Liver (tissue), 3 donors: ENCODE measurements around the gene CFAP300.

ENCODE experiments used
- SP1 ChIP-seq: IDR thresholded peaks from 2 replicates; pipeline ENCODE4 v1.6.1; 2018; ENCODE audit warnings: antibody characterized with exemption, mild to moderate bottlenecking
- ZBTB33 ChIP-seq: IDR thresholded peaks from 2 replicates; pipeline ENCODE4 v1.6.1; 2016; ENCODE audit warnings: antibody characterized with exemption
- TF ChIP-seq, protein P1 (sequence below): fragments of 150-350 bp; IDR thresholded peaks from 2 replicates; pipeline ENCODE4 v1.5.1; 2017; ENCODE audit warnings: improper control_type of control experiment, low read depth, low read length; ENCODE audit not compliant: missing input control
- TF ChIP-seq, protein P2 (sequence below): IDR thresholded peaks from 2 replicates; pipeline ENCODE4 v1.6.1; 2016; ENCODE audit warnings: antibody characterized with exemption
- donor health status: healthy.
- donor health status: healthy.

DNA sequence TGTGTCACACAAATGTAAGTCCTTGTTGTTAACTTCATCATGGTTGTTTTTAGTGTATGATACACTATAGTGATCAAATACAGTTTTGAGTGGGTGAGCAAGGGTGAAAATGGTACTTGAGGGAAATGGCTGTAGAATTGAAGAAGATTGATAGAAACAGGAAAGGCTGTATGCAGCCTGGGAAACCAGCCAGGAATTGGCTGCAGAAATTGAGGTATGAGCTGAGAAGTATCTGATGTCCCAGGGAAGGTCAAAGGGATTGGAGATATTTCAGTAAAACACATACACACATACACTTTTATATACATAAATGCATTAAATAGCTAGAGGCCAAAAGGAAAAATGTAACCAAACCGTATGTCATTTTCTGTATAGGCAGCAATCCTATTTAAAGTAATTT is 49.9 kb downstream of the CFAP300 start:
- TF ChIP-seq, protein P1, sequence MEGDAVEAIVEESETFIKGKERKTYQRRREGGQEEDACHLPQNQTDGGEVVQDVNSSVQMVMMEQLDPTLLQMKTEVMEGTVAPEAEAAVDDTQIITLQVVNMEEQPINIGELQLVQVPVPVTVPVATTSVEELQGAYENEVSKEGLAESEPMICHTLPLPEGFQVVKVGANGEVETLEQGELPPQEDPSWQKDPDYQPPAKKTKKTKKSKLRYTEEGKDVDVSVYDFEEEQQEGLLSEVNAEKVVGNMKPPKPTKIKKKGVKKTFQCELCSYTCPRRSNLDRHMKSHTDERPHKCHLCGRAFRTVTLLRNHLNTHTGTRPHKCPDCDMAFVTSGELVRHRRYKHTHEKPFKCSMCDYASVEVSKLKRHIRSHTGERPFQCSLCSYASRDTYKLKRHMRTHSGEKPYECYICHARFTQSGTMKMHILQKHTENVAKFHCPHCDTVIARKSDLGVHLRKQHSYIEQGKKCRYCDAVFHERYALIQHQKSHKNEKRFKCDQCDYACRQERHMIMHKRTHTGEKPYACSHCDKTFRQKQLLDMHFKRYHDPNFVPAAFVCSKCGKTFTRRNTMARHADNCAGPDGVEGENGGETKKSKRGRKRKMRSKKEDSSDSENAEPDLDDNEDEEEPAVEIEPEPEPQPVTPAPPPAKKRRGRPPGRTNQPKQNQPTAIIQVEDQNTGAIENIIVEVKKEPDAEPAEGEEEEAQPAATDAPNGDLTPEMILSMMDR, result no peak
- no peak for TF ChIP-seq SP1
- TF ChIP-seq, protein P2, sequence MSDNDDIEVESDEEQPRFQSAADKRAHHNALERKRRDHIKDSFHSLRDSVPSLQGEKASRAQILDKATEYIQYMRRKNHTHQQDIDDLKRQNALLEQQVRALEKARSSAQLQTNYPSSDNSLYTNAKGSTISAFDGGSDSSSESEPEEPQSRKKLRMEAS, result no peak
- no peak for TF ChIP-seq ZBTB33
